Keratinocyte (primary cell): ENCODE data around the gene MYO10. TPM values are rescaled to one million over a fixed set of nuclear protein-coding genes. Genes with fewer than 3 reads are reported as not detected.

ENCODE experiments used
- DNase-seq: peaks from one replicate; pipeline ENCODE4 v3.0.0-alpha.2; 2011; ENCODE audit warnings: low read depth, missing footprints, low spot score
- FAIRE-seq: peaks from 2 replicates; lab custom pipeline; 2011; peaks lifted over from hg19 to GRCh38; lab: Jason Lieb, UNC
- H2AFZ ChIP-seq: 2 replicates; pipeline ENCODE4 v1.6.0; 2012; ENCODE audit warnings: low read length, control low read depth, inconsistent platforms; ENCODE audit not compliant: control insufficient read depth
- H3K27ac ChIP-seq: 2 replicates; pipeline ENCODE4 v1.5.1; 2011; ENCODE audit warnings: low read length; ENCODE audit not compliant: control insufficient read depth, insufficient read depth
- H3K27me3 ChIP-seq: 3 replicates; pipeline ENCODE4 v1.6.0; 2011; ENCODE audit warnings: low read length; ENCODE audit not compliant: control insufficient read depth, insufficient read depth; ENCODE audit errors: extremely low read depth
- H3K36me3 ChIP-seq, 2 experiments: 2 replicates in 1 of 2; 3 replicates in 1 of 2; pipeline ENCODE4 v1.5.1; 2011; ENCODE audit warnings: low read length in 2 of 2, mild to moderate bottlenecking in 1 of 2; ENCODE audit not compliant: control insufficient read depth in 2 of 2, insufficient read depth in 2 of 2; ENCODE audit errors: extremely low read depth in 1 of 2
- H3K4me1 ChIP-seq: 3 replicates; pipeline ENCODE4 v1.5.1; 2011; ENCODE audit warnings: low read length; ENCODE audit not compliant: control insufficient read depth, insufficient read depth; ENCODE audit errors: extremely low read depth
- H3K4me2 ChIP-seq: 3 replicates; pipeline ENCODE4 v1.6.0; 2011; ENCODE audit warnings: low read depth, low read length; ENCODE audit not compliant: control insufficient read depth, insufficient read depth; ENCODE audit errors: extremely low read depth
- H3K4me3 ChIP-seq, 3 experiments: fragments of 200-600 bp in 1 of 3; sonication (generic) in 1 of 3; 2 replicates in 2 of 3; 3 replicates in 1 of 3; pipeline ENCODE4 v1.5.1; 2011 to 2016; ENCODE audit warnings: low read length in 3 of 3, mild to moderate bottlenecking in 3 of 3, control low read depth in 2 of 3, inconsistent platforms in 1 of 3, low read depth in 1 of 3, mixed read lengths in 1 of 3, mixed run types in 1 of 3, moderate library complexity in 1 of 3; ENCODE audit not compliant: control insufficient read depth in 2 of 3, insufficient read depth in 2 of 3; ENCODE audit errors: extremely low read depth in 1 of 3
- H3K79me2 ChIP-seq: 2 replicates; pipeline ENCODE4 v1.6.0; 2012; ENCODE audit warnings: low read length; ENCODE audit not compliant: control insufficient read depth, insufficient read depth
- H3K9ac ChIP-seq: 3 replicates; pipeline ENCODE4 v1.6.0; 2011; ENCODE audit warnings: low read length; ENCODE audit not compliant: control insufficient read depth, insufficient read depth; ENCODE audit errors: extremely low read depth
- H3K9me1 ChIP-seq: 3 replicates; pipeline ENCODE4 v1.6.0; 2011; ENCODE audit warnings: low read length; ENCODE audit not compliant: control insufficient read depth, insufficient read depth; ENCODE audit errors: extremely low read depth
- H3K9me3 ChIP-seq: 2 replicates; pipeline ENCODE4 v1.5.1; 2012; ENCODE audit warnings: low read depth, low read length; ENCODE audit not compliant: control insufficient read depth
- H4K20me1 ChIP-seq: 3 replicates; pipeline ENCODE4 v1.6.0; 2011; ENCODE audit warnings: low read length; ENCODE audit not compliant: control insufficient read depth, insufficient read depth; ENCODE audit errors: extremely low read depth
- EZH2 ChIP-seq: IDR thresholded peaks from one replicate; pipeline ENCODE4 v1.6.1; 2012; ENCODE audit warnings: inconsistent platforms, mild to moderate bottlenecking, low read length, moderate library complexity
- dilution Hi-C: fragments of 300-500 bp; cut with MboI; formaldehyde crosslinking; loops from one replicate; pipeline ENCODE4 v1.7.0; 2020; ENCODE audit warnings: low sequenced_read_pairs; ENCODE audit not compliant: extremely low pct_ligation_motif_present
- polyA plus RNA-seq, 5 experiments: library from polyadenylated mRNA; depleted of rRNA in 3 of 5; stranded (reverse) in 3 of 5; stranded (forward) in 1 of 5; unstranded in 1 of 5; fragments of >200 nt; gene quantifications; 1 replicate in 1 of 5; 2 replicates in 3 of 5; 3 replicates in 1 of 5; pipeline versions ENCODE4 v1.2.1 to v1.2.3, GENCODE V29; 2011 to 2012; ENCODE audit warnings: missing spikeins in 2 of 5, low read depth in 1 of 5, low replicate concordance in 1 of 5
- TF ChIP-seq, protein P1 (sequence below), 3 experiments: IDR thresholded peaks in 1 of 3; conservative IDR thresholded peaks in 1 of 3; optimal IDR thresholded peaks in 1 of 3; 2 replicates in 2 of 3; 3 replicates in 1 of 3; pipeline versions ENCODE3 to v1.5.1; 2011; ENCODE audit warnings: low read length in 3 of 3, mild to moderate bottlenecking in 3 of 3, moderate library complexity in 2 of 3, control low read depth in 1 of 3, inconsistent platforms in 1 of 3; ENCODE audit not compliant: insufficient read depth in 2 of 3; ENCODE audit errors: extremely low read depth in 1 of 3

Gene MYO10
- polyA plus RNA-seq, 1 donor (not counting 4 experiments of a cell fraction or from before 2014, with no cell fraction given), result 22.0 TPM

DNA sequence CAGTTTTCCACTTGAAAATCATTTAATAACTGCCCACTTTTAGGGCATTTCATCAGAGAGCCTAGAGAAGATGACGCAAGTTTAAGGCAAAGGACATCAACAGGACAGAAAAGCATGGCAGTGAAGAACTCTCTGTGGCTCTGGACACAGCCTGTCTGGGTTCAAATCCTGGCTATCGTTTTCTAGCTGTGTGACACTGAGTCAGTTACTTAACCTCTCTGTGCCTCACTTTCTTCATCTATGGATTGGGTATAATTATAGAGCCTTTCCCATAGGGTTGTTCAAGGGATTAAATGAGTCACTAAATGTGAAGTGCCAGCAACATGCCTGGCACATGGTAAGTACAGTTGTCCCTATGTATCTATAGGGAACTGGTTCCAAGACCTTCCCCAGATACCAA, 6.7 kb downstream of the MYO10 start:
- no peak for DNase-seq
- Histone ChIP-seq H3K4me2 (no peak overlapping the region), H3K79me2 (peaks cover 94% of the 10 kb centered on the region), H3K36me3 (peaks cover 1 to 5% of the 10 kb centered on the region in 2 experiments), H3K4me1 (peaks cover 23% of the 10 kb centered on the region), H4K20me1 (peaks cover 35% of the 10 kb centered on the region), H2AFZ (no peak overlapping the region), H3K9me1 (no peaks in the 10 kb centered on the region), H3K9me3 (no peaks in the 10 kb centered on the region), H3K9ac (no peak overlapping the region), H3K4me3 (no peak overlapping the region), H3K27me3 (no peaks in the 10 kb centered on the region), H3K27ac (no peak overlapping the region)
- dilution Hi-C loops, result no loop called here
- no peak for FAIRE-seq
- TF ChIP-seq EZH2, result no peak
- TF ChIP-seq, protein P1, sequence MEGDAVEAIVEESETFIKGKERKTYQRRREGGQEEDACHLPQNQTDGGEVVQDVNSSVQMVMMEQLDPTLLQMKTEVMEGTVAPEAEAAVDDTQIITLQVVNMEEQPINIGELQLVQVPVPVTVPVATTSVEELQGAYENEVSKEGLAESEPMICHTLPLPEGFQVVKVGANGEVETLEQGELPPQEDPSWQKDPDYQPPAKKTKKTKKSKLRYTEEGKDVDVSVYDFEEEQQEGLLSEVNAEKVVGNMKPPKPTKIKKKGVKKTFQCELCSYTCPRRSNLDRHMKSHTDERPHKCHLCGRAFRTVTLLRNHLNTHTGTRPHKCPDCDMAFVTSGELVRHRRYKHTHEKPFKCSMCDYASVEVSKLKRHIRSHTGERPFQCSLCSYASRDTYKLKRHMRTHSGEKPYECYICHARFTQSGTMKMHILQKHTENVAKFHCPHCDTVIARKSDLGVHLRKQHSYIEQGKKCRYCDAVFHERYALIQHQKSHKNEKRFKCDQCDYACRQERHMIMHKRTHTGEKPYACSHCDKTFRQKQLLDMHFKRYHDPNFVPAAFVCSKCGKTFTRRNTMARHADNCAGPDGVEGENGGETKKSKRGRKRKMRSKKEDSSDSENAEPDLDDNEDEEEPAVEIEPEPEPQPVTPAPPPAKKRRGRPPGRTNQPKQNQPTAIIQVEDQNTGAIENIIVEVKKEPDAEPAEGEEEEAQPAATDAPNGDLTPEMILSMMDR (optimal IDR thresholded peaks at IDR 0.05 in 1 of 3, IDR thresholded peaks at IDR 0.05 in 1 of 3, conservative IDR thresholded peaks at IDR 0.05 in 1 of 3; ENCODE audit: extremely low read depth in 1 of 3, insufficient read depth in 2 of 3, low read length in 3 of 3), result no peak

DNA sequence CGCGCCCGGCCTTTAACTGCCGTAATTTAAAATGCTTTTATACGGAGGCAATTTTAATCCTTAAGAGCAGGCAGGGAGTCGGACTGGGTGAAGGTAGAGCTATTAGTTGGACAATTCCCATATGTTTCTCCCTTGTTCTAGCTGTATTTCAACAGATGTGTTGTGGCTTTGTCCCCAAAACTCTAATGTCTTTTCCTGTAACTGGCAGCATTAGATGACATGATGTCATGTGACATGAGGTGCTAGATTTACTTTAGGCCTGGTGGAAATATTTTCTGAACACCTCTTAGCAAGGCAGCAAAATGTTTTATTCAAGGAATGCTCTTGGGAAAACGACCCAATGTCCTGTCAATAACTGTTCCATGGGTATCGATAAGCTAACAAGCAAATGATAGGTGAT, 8.5 kb downstream of the MYO10 start:
- Histone ChIP-seq H3K36me3 (peaks cover 1 to 6% of the 10 kb centered on the region in 2 experiments), H2AFZ (no peak overlapping the region), H3K4me1 (peaks cover 13% of the 10 kb centered on the region), H3K27me3 (no peaks in the 10 kb centered on the region), H3K9ac (no peak overlapping the region), H4K20me1 (peaks cover 30% of the 10 kb centered on the region), H3K79me2 (peaks cover 93% of the 10 kb centered on the region), H3K27ac (no peak overlapping the region), H3K9me1 (no peaks in the 10 kb centered on the region), H3K9me3 (no peaks in the 10 kb centered on the region), H3K4me2 (no peak overlapping the region), H3K4me3 (no peak overlapping the region)
- DNase-seq, result no peak
- no peak for FAIRE-seq
- dilution Hi-C loops, result no loop called here
- TF ChIP-seq EZH2, result no peak
- TF ChIP-seq, protein P1 (optimal IDR thresholded peaks at IDR 0.05 in 1 of 3, IDR thresholded peaks at IDR 0.05 in 1 of 3, conservative IDR thresholded peaks at IDR 0.05 in 1 of 3; ENCODE audit: extremely low read depth in 1 of 3, insufficient read depth in 2 of 3, low read length in 3 of 3), result no peak
